ENCODE measurements around the gene PTDSS2.
A peak's percentile ranks its signal among the peaks of the same experiment; 100 is the strongest.

Gene PTDSS2

GRCh38 chr11:530960-531831 lies 81.1 kb downstream of the PTDSS2 start:
- no peak for DNase-seq (ENCODE audit: low spot score)

GRCh38 chr11:531919-532526 lies 81.9 kb downstream of the PTDSS2 start:
- DNase-seq (ENCODE audit: low spot score): no peak

- no peak for DNase-seq (ENCODE audit: low spot score)
These were observed 82.5 kb downstream of the PTDSS2 start for GRCh38 chr11:532527-532985.

GRCh38 chr11:532986-533585 lies 83.0 kb downstream of the PTDSS2 start:
- no peak for DNase-seq (ENCODE audit: low spot score)

- no peak for DNase-seq (ENCODE audit: low spot score)
These were observed 83.7 kb downstream of the PTDSS2 start for GRCh38 chr11:533586-534395.

- DNase-seq (ENCODE audit: low spot score): peak; percentile 64
These were observed 84.5 kb downstream of the PTDSS2 start for GRCh38 chr11:534396-535209.

GRCh38 chr11:535210-535518 lies 85.1 kb downstream of the PTDSS2 start:
- no peak for DNase-seq (ENCODE audit: low spot score)

- DNase-seq (ENCODE audit: low spot score): peak; percentile 100
These were observed 85.7 kb downstream of the PTDSS2 start, which contains the start of gene HRAS for GRCh38 chr11:535519-536454. Gene HRAS, minus strand, starts transcription at chr11:535576.

GRCh38 chr11:536841-537621 lies 87.0 kb downstream of the PTDSS2 start, which contains the start of gene LRRC56:
Gene LRRC56, plus strand, starts transcription at chr11:537527. Its CDS starts 3,158 bp downstream, at chr11:540685.
- peak; percentile 83 for DNase-seq (ENCODE audit: low spot score)

- DNase-seq (ENCODE audit: low spot score): no peak
These were observed 87.7 kb downstream of the PTDSS2 start for GRCh38 chr11:537622-538430.

GRCh38 chr11:538431-539051 lies 88.5 kb downstream of the PTDSS2 start:
- DNase-seq (ENCODE audit: low spot score): no peak

GRCh38 chr11:539971-540481 lies 89.9 kb downstream of the PTDSS2 start:
- no peak for DNase-seq (ENCODE audit: low spot score)

Data from D341Med (cell line).